ENCODE results near the gene EPHB3.
A peak's percentile ranks its signal among the peaks of the same experiment; 100 is the strongest.

The EPHB3 gene

GRCh38 chr3:184582646-184583577 is 21.3 kb downstream of the EPHB3 start:
- no peak for DNase-seq

- no peak for DNase-seq
Observed at GRCh38 chr3:184583578-184584451, 22.2 kb downstream of the EPHB3 start.

GRCh38 chr3:184584464-184584891 is 22.9 kb downstream of the EPHB3 start:
- no peak for DNase-seq

GRCh38 chr3:184585545-184585944 is 24.0 kb downstream of the EPHB3 start:
- DNase-seq, result no peak

GRCh38 chr3:184586851-184587250 is 25.3 kb downstream of the EPHB3 start:
- peak; percentile 54 to 66 for DNase-seq

- DNase-seq, result no peak
Observed at GRCh38 chr3:184588776-184589175, 27.2 kb downstream of the EPHB3 start.

GRCh38 chr3:184590795-184591194 is 29.2 kb downstream of the EPHB3 start:
- no peak for DNase-seq

GRCh38 chr3:184591789-184592188 is 30.2 kb downstream of the EPHB3 start:
- no peak for DNase-seq

- no peak for DNase-seq
Observed at GRCh38 chr3:184592371-184593219, 31.0 kb downstream of the EPHB3 start.

GRCh38 chr3:184593220-184593927 is 31.8 kb downstream of the EPHB3 start:
- no peak for DNase-seq

GRCh38 chr3:184593928-184594303 is 32.3 kb downstream of the EPHB3 start:
- no peak for DNase-seq

GRCh38 chr3:184594371-184595001 is 32.9 kb downstream of the EPHB3 start:
- DNase-seq, result no peak

GRCh38 chr3:184595726-184596125 is 34.1 kb downstream of the EPHB3 start:
- peak; percentile 40 for DNase-seq

- no peak for DNase-seq
Observed at GRCh38 chr3:184596233-184596632, 34.6 kb downstream of the EPHB3 start.

- DNase-seq, result no peak
Observed at GRCh38 chr3:184596886-184597575, 35.4 kb downstream of the EPHB3 start.

GRCh38 chr3:184597829-184598573 is 36.4 kb downstream of the EPHB3 start:
- no peak for DNase-seq

GRCh38 chr3:184598574-184598927 is 37.0 kb downstream of the EPHB3 start:
- no peak for DNase-seq

- no peak for DNase-seq
Observed at GRCh38 chr3:184599143-184599542, 37.6 kb downstream of the EPHB3 start.

GRCh38 chr3:184600685-184601377 is 39.2 kb downstream of the EPHB3 start:
- no peak for DNase-seq
